Measurements from ENCODE around the gene HOXD4.

DNA sequence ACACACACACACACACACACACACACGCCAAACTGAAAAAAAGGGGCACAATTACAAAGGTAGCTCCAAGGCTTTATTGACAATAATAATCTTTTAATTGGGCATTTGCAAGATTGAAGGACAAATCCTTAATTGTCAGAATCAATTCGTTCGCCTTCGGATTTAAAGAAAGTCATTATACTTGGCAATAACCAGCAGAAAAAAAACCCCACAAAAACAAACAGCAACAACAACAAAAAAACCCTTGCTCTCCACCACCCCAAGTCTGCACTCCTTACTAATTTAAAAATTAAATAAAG is 23.6 kb upstream of the HOXD4 start:
- TF ChIP-seq EP300 (IDR thresholded peaks at IDR 0.05): no peak
- TF ChIP-seq, protein P1, sequence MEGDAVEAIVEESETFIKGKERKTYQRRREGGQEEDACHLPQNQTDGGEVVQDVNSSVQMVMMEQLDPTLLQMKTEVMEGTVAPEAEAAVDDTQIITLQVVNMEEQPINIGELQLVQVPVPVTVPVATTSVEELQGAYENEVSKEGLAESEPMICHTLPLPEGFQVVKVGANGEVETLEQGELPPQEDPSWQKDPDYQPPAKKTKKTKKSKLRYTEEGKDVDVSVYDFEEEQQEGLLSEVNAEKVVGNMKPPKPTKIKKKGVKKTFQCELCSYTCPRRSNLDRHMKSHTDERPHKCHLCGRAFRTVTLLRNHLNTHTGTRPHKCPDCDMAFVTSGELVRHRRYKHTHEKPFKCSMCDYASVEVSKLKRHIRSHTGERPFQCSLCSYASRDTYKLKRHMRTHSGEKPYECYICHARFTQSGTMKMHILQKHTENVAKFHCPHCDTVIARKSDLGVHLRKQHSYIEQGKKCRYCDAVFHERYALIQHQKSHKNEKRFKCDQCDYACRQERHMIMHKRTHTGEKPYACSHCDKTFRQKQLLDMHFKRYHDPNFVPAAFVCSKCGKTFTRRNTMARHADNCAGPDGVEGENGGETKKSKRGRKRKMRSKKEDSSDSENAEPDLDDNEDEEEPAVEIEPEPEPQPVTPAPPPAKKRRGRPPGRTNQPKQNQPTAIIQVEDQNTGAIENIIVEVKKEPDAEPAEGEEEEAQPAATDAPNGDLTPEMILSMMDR (IDR thresholded peaks at IDR 0.05): no peak
- TF ChIP-seq POLR2A (IDR thresholded peaks at IDR 0.05): no peak
